Upper lobe of right lung (tissue), 1 donor: Measurements from ENCODE around the gene SIK3. TPM values are rescaled to one million over a fixed set of nuclear protein-coding genes. Genes with fewer than 3 reads are reported as not detected.

Source experiments
- ATAC-seq: fragments of 200-7000 bp; cut with Tn5 transposase; one replicate; pipeline ENCODE4 v1.9.1; 2020; ENCODE audit warnings: mild to moderate bottlenecking, moderate library complexity
- DNase-seq: peaks from one replicate; pipeline ENCODE4 v3.0.0-alpha.2; 2020
- H3K27ac ChIP-seq: fragments of 200-600 bp; one replicate; pipeline ENCODE4 v1.8.0; 2022
- H3K27me3 ChIP-seq: fragments of 200-600 bp; one replicate; pipeline ENCODE4 v1.8.0; 2022; ENCODE audit warnings: mild to moderate bottlenecking
- H3K36me3 ChIP-seq: fragments of 200-600 bp; one replicate; pipeline ENCODE4 v1.8.0; 2022
- H3K4me1 ChIP-seq: fragments of 200-600 bp; one replicate; pipeline ENCODE4 v1.8.0; 2022
- H3K4me3 ChIP-seq: fragments of 200-600 bp; one replicate; pipeline ENCODE4 v1.8.0; 2022; ENCODE audit warnings: mild to moderate bottlenecking
- H3K9me3 ChIP-seq: fragments of 200-600 bp; one replicate; pipeline ENCODE4 v1.8.0; 2022
- CTCF ChIP-seq: fragments of 200-600 bp; IDR thresholded peaks from one replicate; pipeline ENCODE4 v1.8.0; 2022; ENCODE audit warnings: antibody characterized with exemption
- intact Hi-C: fragments of 100-400 bp; cut with DNase I; formaldehyde crosslinking; loops from one replicate; pipeline ENCODE4 v1.11.0; 2022
- total RNA-seq: library from RNA; stranded (reverse); fragmentation: NEBNext Ultra II Directional; extraction: Animal tissue kit (Norgen Biotek cat#: 25700); gene quantifications from one replicate; pipeline ENCODE4 v1.2.1, GENCODE V29; 2021
- donor health status: DM: no; HTN: yes; CAD: no; lungs with severe emphysema.

SIK3 gene
- total RNA-seq, 1 donor from 2014 or later = 37.1 TPM

GRCh38 chr11:116964269-116964668, 134.0 kb downstream of the SIK3 start:
- intact Hi-C loops = no loop called here
- no peaks in the 10 kb centered on the region for H3K36me3 ChIP-seq
- H3K9me3 ChIP-seq = no peaks in the 10 kb centered on the region

GRCh38 chr11:116963813-116964212, 134.4 kb downstream of the SIK3 start:
- no peak overlapping the region for H3K4me3 ChIP-seq
- no peaks in the 10 kb centered on the region for H3K27me3 ChIP-seq
- DNase-seq (no peak), ATAC-seq (no peak)
- H3K4me1 ChIP-seq = peaks cover 4% of the 10 kb centered on the region
- no peak for TF ChIP-seq CTCF
- no peaks in the 10 kb centered on the region for H3K9me3 ChIP-seq
- no peaks in the 10 kb centered on the region for H3K36me3 ChIP-seq
- intact Hi-C loops = no loop called here
- no peak overlapping the region for H3K27ac ChIP-seq

More at GRCh38 chr11:116964269-116964668, 134.0 kb downstream of the SIK3 start:
- Histone ChIP-seq H3K4me1 (peaks cover 4% of the 10 kb centered on the region), H3K27ac (no peak overlapping the region), H3K27me3 (no peaks in the 10 kb centered on the region), H3K4me3 (no peak overlapping the region)
- no peak for TF ChIP-seq CTCF
- ATAC-seq (no peak), DNase-seq (no peak)

GRCh38 chr11:116962108-116962507, 136.1 kb downstream of the SIK3 start:
- Histone ChIP-seq H3K9me3 (no peaks in the 10 kb centered on the region), H3K4me3 (no peak overlapping the region), H3K27ac (no peak overlapping the region), H3K27me3 (no peaks in the 10 kb centered on the region), H3K36me3 (no peaks in the 10 kb centered on the region), H3K4me1 (peaks cover 4% of the 10 kb centered on the region)
- TF ChIP-seq CTCF = no peak
- ATAC-seq (no peak), DNase-seq (no peak)
- intact Hi-C loops = no loop called here

- no peak for DNase-seq
- no peak overlapping the region for H3K27ac ChIP-seq
- H3K27me3 ChIP-seq = no peaks in the 10 kb centered on the region
- no peak overlapping the region for H3K4me3 ChIP-seq
- no peaks in the 10 kb centered on the region for H3K9me3 ChIP-seq
- H3K36me3 ChIP-seq = peaks cover 5% of the 10 kb centered on the region
- intact Hi-C loops = no loop called here
- ATAC-seq = peak; percentile 62
- peaks cover 4% of the 10 kb centered on the region for H3K4me1 ChIP-seq
- no peak for TF ChIP-seq CTCF
These were observed 137.3 kb downstream of the SIK3 start for GRCh38 chr11:116960930-116961329.

GRCh38 chr11:116958246-116958645, 140.0 kb downstream of the SIK3 start:
- Histone ChIP-seq H3K27me3 (no peaks in the 10 kb centered on the region), H3K36me3 (peaks cover 14% of the 10 kb centered on the region), H3K4me1 (peaks cover 4% of the 10 kb centered on the region), H3K27ac (no peak overlapping the region), H3K9me3 (no peaks in the 10 kb centered on the region), H3K4me3 (no peak overlapping the region)
- TF ChIP-seq CTCF = no peak
- intact Hi-C loops = no loop called here
- ATAC-seq = peak; percentile 35
- DNase-seq = no peak

- H3K9me3 ChIP-seq = no peaks in the 10 kb centered on the region
- no peaks in the 10 kb centered on the region for H3K4me1 ChIP-seq
- H3K27ac ChIP-seq = no peak overlapping the region
- peaks cover 14% of the 10 kb centered on the region for H3K36me3 ChIP-seq
- TF ChIP-seq CTCF = no peak
- H3K27me3 ChIP-seq = no peaks in the 10 kb centered on the region
- ATAC-seq = no peak
- no peak for DNase-seq
- intact Hi-C loops = no loop called here
- no peak overlapping the region for H3K4me3 ChIP-seq
These were observed 142.3 kb downstream of the SIK3 start for GRCh38 chr11:116955949-116956348.
